GM23338 (cell line): ENCODE data around the gene BEST2. TPM values are rescaled to one million over a fixed set of nuclear protein-coding genes. Genes with fewer than 3 reads are reported as not detected.

Source experiments
- ATAC-seq: fragments of 200-7000 bp; cut with Tn5 transposase; 3 replicates; pipeline ENCODE4 v1.9.1; 2020
- DNase-seq: peaks from one replicate; pipeline ENCODE4 v3.0.0-alpha.2; 2015; ENCODE audit warnings: low spot score
- H2AFZ ChIP-seq: fragments of 200-600 bp; sonication (generic); 2 replicates; pipeline ENCODE4 v1.8.0; 2016; ENCODE audit warnings: antibody characterized with exemption, mild to moderate bottlenecking, moderate library complexity
- H3F3A ChIP-seq: fragments of 200-600 bp; sonication (generic); replicated peaks from 2 replicates; pipeline ENCODE4 v1.8.0; 2017; ENCODE audit warnings: antibody characterized with exemption, mixed run types, low read depth
- H3K27ac ChIP-seq: fragments of 200-600 bp; sonication (generic); 2 replicates; pipeline ENCODE4 v1.6.1; 2016; ENCODE audit warnings: low read depth
- H3K27me3 ChIP-seq: fragments of 200-600 bp; sonication (generic); 2 replicates; pipeline ENCODE4 v1.8.0; 2016; ENCODE audit warnings: mild to moderate bottlenecking, mixed run types, moderate library complexity; ENCODE audit not compliant: insufficient read depth
- H3K36me3 ChIP-seq: fragments of 200-600 bp; sonication (generic); 2 replicates; pipeline ENCODE4 v1.8.0; 2016; ENCODE audit warnings: mild to moderate bottlenecking; ENCODE audit not compliant: insufficient read depth
- H3K4me1 ChIP-seq: fragments of 200-600 bp; sonication (generic); 2 replicates; pipeline ENCODE4 v1.8.0; 2016; ENCODE audit warnings: mild to moderate bottlenecking, moderate library complexity; ENCODE audit not compliant: insufficient read depth
- H3K4me2 ChIP-seq: fragments of 200-600 bp; sonication (generic); 2 replicates; pipeline ENCODE4 v1.7.1; 2017; ENCODE audit warnings: mixed run types
- H3K4me3 ChIP-seq: fragments of 200-600 bp; sonication (generic); 2 replicates; pipeline ENCODE4 v1.6.1; 2016; ENCODE audit warnings: mixed run types
- H3K79me2 ChIP-seq: fragments of 200-600 bp; sonication (generic); replicated peaks from 2 replicates; pipeline ENCODE4 v1.8.0; 2017; ENCODE audit warnings: mild to moderate bottlenecking; ENCODE audit not compliant: insufficient read depth
- H3K9me2 ChIP-seq: fragments of 200-600 bp; sonication (generic); 2 replicates; pipeline ENCODE4 v1.8.0; 2017; ENCODE audit not compliant: insufficient read depth
- H4K20me1 ChIP-seq: fragments of 200-600 bp; sonication (generic); replicated peaks from 2 replicates; pipeline ENCODE4 v1.8.0; 2017; ENCODE audit warnings: mild to moderate bottlenecking; ENCODE audit not compliant: insufficient read depth
- H3K27ac Mint-ChIP-seq: 2 replicates; pipeline ENCODE4 v1.8.0; 2020; ENCODE audit warnings: inconsistent platforms, mild to moderate bottlenecking, moderate library complexity, mixed read lengths
- H3K27me3 Mint-ChIP-seq: 3 replicates; pipeline ENCODE4 v1.8.0; 2022; ENCODE audit warnings: low read depth, mild to moderate bottlenecking, moderate library complexity, mixed read lengths, inconsistent platforms; ENCODE audit not compliant: insufficient read depth, poor library complexity
- H3K36me3 Mint-ChIP-seq: 3 replicates; pipeline ENCODE4 v1.8.0; 2021; ENCODE audit warnings: low read depth, mild to moderate bottlenecking, inconsistent platforms, moderate library complexity, mixed read lengths
- H3K4me1 Mint-ChIP-seq: 3 replicates; pipeline ENCODE4 v1.8.0; 2020; ENCODE audit warnings: mild to moderate bottlenecking, inconsistent platforms, mixed read lengths
- H3K4me3 Mint-ChIP-seq: 3 replicates; pipeline ENCODE4 v1.8.0; 2021; ENCODE audit warnings: moderate library complexity, mild to moderate bottlenecking, inconsistent platforms, mixed read lengths
- H3K9me3 Mint-ChIP-seq: 3 replicates; pipeline ENCODE4 v1.8.0; 2020; ENCODE audit warnings: moderate library complexity, mild to moderate bottlenecking, inconsistent platforms, mixed read lengths
- CTCF ChIP-seq, 2 experiments: fragments of 200-600 bp in 1 of 2; sonication (generic) in 1 of 2; conservative IDR thresholded peaks; 2 replicates each; pipeline versions ENCODE4 v1.5.1 to v1.6.1; 2016 to 2017; ENCODE audit warnings: antibody characterized with exemption in 2 of 2, low read depth in 2 of 2, mild to moderate bottlenecking in 2 of 2, moderate library complexity in 1 of 2
- NANOG ChIP-seq: IDR thresholded peaks from 2 replicates; pipeline ENCODE4 v1.6.1; 2016; ENCODE audit warnings: antibody characterized with exemption, borderline replicate concordance
- POLR2AphosphoS5 ChIP-seq: IDR thresholded peaks from 2 replicates; pipeline ENCODE4 v1.6.1; 2016; ENCODE audit warnings: antibody characterized with exemption, low read depth
- ZNF462 ChIP-seq: fragments of 250-450 bp; sonication (Bioruptor Pico); IDR thresholded peaks from 2 replicates; pipeline ENCODE4 v1.5.0; 2020; ENCODE audit warnings: mild to moderate bottlenecking, moderate library complexity
- polyA plus RNA-seq: library from polyadenylated mRNA; unstranded; fragments of >200 nt; fragmentation: Nextera tagmentation; extraction: Ambion mirVana; gene quantifications from 2 replicates; pipeline ENCODE4 v1.2.1, GENCODE V29; 2016
- total RNA-seq: library from RNA; depleted of rRNA; stranded (reverse); fragments of >200 nt; shearing (Covaris generic); gene quantifications from 2 replicates; pipeline ENCODE4 v1.2.3, GENCODE V29; 2014

The BEST2 gene
- total and polyA plus RNA-seq, 2 experiments from 2014 or later, result 1.2 to 10.4 TPM

GRCh38 chr19:12784871-12785430, 33.4 kb downstream of the BEST2 start (continued):
- no peak for TF ChIP-seq ZNF462 (CRISPR knock-in tag)
- no peak for TF ChIP-seq POLR2AphosphoS5
- TF ChIP-seq NANOG, result no peak

- no peak for TF ChIP-seq NANOG
- TF ChIP-seq CTCF (conservative IDR thresholded peaks at IDR 0.05; ENCODE audit: low read depth in 2 of 2), result no peak
- Histone ChIP-seq H3K4me3 (no peak overlapping the region), H4K20me1 (no peaks in the 10 kb centered on the region), H3K27me3 (peaks cover 1% of the 10 kb centered on the region), H3K79me2 (no peaks in the 10 kb centered on the region), H2AFZ (no peak overlapping the region), H3K36me3 (no peaks in the 10 kb centered on the region), H3F3A (peaks cover 29% of the 10 kb centered on the region), H3K9me2 (no peaks in the 10 kb centered on the region), H3K27ac (no peak overlapping the region), H3K4me2 (no peak overlapping the region), H3K4me1 (peaks cover 25% of the 10 kb centered on the region)
- Mint-ChIP-seq H3K36me3 (no peaks in the 10 kb centered on the region; the same call in 2 of the 3 replicates), H3K4me3 (no peak overlapping the region), H3K27me3 (peaks cover 16% of the 10 kb centered on the region), H3K27ac (no peak overlapping the region), H3K9me3 (no peaks in the 10 kb centered on the region), H3K4me1 (peaks cover 22% of the 10 kb centered on the region)
- ATAC-seq (no peak), DNase-seq (no peak)
Observed at GRCh38 chr19:12785431-12786031, 33.9 kb downstream of the BEST2 start.
